ENCODE measurements around the gene SH3RF1. TPM values are rescaled to one million over a fixed set of nuclear protein-coding genes. Genes with fewer than 3 reads are reported as not detected.

Gene SH3RF1
- total RNA-seq, 2 experiments from 2014 or later = 0.54 to 0.87 TPM

DNA sequence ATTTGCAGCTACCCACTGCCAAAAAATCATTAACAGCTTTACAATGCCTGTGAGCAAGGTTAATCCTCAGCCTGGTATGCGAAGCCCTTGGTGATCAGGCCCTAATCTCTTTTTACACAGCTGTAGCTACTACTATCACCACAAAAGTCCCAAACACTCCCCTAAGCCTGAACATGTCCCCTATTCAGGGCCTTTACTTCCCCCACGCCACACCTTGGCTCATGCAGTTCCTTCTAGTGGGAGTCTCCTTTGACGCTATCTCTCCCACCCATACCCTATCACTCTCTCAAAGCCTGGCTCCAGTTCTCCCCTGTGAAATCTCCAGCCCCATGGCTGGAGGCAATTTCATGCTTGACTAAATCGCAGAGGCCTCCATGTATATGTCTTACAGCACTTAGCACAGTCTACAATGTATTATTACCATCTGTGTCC is 170.1 kb downstream of the SH3RF1 start:
- no peaks in the 10 kb centered on the region for H3K36me3 Mint-ChIP-seq
- H3K4me3 Mint-ChIP-seq = no peak overlapping the region
- H3K27me3 Mint-ChIP-seq = peaks cover 7% of the 10 kb centered on the region
- DNase-seq = no peak
- no peaks in the 10 kb centered on the region for H3K9me3 Mint-ChIP-seq
- no peak overlapping the region for H3K27ac Mint-ChIP-seq
- H3K4me1 Mint-ChIP-seq = peaks cover 2% of the 10 kb centered on the region

GRCh38 chr4:169099771-169100180 is 171.0 kb downstream of the SH3RF1 start:
- Mint-ChIP-seq H3K27me3 (peaks cover 7% of the 10 kb centered on the region), H3K27ac (no peak overlapping the region), H3K9me3 (no peaks in the 10 kb centered on the region), H3K4me1 (peaks cover 2% of the 10 kb centered on the region), H3K36me3 (no peaks in the 10 kb centered on the region), H3K4me3 (no peak overlapping the region)
- DNase-seq = no peak

DNA sequence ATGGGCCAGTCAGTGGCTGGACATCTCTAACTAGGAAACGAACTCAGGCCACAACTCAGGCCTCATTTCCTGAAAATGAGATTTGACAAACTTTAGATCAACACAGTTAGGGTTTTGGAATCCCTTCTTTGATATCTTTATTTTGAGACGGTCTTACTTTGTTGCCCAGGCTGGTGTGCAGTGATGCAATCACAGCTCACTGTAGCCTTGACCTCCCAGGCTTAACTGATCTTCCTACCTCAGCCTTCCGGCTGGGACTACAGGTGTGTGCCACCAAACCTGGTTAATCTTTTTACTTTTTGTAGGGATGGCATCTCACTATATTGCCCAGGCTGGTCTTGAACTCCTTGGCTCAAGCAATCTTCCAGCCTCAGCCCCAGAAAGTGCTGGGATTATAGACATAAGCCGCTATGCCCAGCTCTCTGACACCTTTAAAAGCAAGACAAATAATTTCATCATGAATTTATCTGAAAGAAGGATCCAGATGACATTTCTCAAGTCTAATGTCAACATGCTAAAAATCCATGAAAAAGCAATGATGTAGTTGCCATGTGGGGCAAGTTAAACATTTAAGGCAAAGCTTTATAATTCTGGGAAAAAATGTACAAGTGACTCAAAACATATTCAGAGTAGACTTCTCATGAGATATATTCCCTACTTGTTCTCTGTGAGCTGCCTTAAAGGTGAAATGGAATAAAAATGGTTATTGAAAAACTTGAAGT is 171.6 kb downstream of the SH3RF1 start:
- Mint-ChIP-seq H3K27ac (no peak overlapping the region), H3K9me3 (no peaks in the 10 kb centered on the region), H3K27me3 (peaks cover 7% of the 10 kb centered on the region), H3K4me1 (peaks cover 2% of the 10 kb centered on the region), H3K4me3 (no peak overlapping the region), H3K36me3 (no peaks in the 10 kb centered on the region)
- no peak for DNase-seq

GRCh38 chr4:169098532-169098931 is 172.2 kb downstream of the SH3RF1 start:
- Mint-ChIP-seq H3K4me1 (peaks cover 2% of the 10 kb centered on the region), H3K27ac (no peak overlapping the region), H3K27me3 (peaks cover 4% of the 10 kb centered on the region), H3K36me3 (no peaks in the 10 kb centered on the region), H3K4me3 (no peak overlapping the region), H3K9me3 (no peaks in the 10 kb centered on the region)
- DNase-seq = no peak

- H3K27me3 Mint-ChIP-seq = peaks cover 4% of the 10 kb centered on the region
- no peaks in the 10 kb centered on the region for H3K36me3 Mint-ChIP-seq
- DNase-seq = no peak
- no peaks in the 10 kb centered on the region for H3K9me3 Mint-ChIP-seq
- H3K27ac Mint-ChIP-seq = no peak overlapping the region
- no peak overlapping the region for H3K4me3 Mint-ChIP-seq
- peaks cover 2% of the 10 kb centered on the region for H3K4me1 Mint-ChIP-seq
Observed at GRCh38 chr4:169098054-169098497, 172.7 kb downstream of the SH3RF1 start.

- Mint-ChIP-seq H3K27ac (no peak overlapping the region), H3K27me3 (peaks cover 4% of the 10 kb centered on the region), H3K36me3 (no peaks in the 10 kb centered on the region), H3K4me3 (no peak overlapping the region), H3K9me3 (no peaks in the 10 kb centered on the region), H3K4me1 (peaks cover 2% of the 10 kb centered on the region)
- DNase-seq = no peak
Observed at GRCh38 chr4:169096221-169096620, 174.5 kb downstream of the SH3RF1 start.

GRCh38 chr4:169094656-169095231 is 176.0 kb downstream of the SH3RF1 start:
- Mint-ChIP-seq H3K36me3 (no peaks in the 10 kb centered on the region), H3K27ac (no peak overlapping the region), H3K9me3 (peaks cover 5% of the 10 kb centered on the region), H3K4me3 (no peak overlapping the region), H3K4me1 (peaks cover 2% of the 10 kb centered on the region), H3K27me3 (peaks cover 4% of the 10 kb centered on the region)
- DNase-seq = no peak

DNA sequence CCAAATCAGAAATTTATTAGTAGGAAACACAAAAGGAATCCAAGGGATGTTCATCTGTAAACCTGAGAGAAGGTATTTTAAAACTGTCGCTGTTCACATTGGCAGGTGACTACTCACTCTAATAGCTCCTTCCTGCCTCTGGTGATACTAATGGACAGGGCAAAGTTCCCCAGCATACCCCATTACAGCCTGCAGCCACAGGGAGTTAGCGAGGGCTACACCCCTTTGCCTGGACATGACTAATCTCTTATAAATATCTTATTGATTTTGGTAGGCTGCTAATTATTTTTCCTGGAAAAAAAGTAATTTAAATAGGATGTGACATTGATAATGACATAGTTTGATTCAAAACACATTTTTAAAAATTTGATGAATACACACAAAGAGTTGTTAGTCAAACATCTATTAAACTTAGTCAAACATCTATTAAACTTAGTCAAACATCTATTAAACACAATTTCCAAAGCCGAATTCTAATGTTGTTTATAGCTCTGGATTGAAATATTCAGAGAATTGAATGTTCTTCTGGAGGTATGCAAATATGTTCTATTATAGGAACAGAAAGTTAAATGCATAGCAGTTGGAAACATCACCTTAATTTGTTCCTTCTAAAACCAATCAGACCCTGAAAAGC is 177.8 kb downstream of the SH3RF1 start:
- Mint-ChIP-seq H3K27ac (no peak overlapping the region), H3K9me3 (peaks cover 7% of the 10 kb centered on the region), H3K4me3 (no peak overlapping the region), H3K27me3 (peaks cover 4% of the 10 kb centered on the region), H3K36me3 (no peaks in the 10 kb centered on the region), H3K4me1 (no peaks in the 10 kb centered on the region)
- no peak for DNase-seq

GRCh38 chr4:169090484-169091215 is 180.1 kb downstream of the SH3RF1 start:
- no peak overlapping the region for H3K4me3 Mint-ChIP-seq
- H3K9me3 Mint-ChIP-seq = peaks cover 7% of the 10 kb centered on the region
- H3K27me3 Mint-ChIP-seq = no peaks in the 10 kb centered on the region
- no peaks in the 10 kb centered on the region for H3K4me1 Mint-ChIP-seq
- H3K36me3 Mint-ChIP-seq = no peaks in the 10 kb centered on the region
- H3K27ac Mint-ChIP-seq = no peak overlapping the region
- no peak for DNase-seq

DNA sequence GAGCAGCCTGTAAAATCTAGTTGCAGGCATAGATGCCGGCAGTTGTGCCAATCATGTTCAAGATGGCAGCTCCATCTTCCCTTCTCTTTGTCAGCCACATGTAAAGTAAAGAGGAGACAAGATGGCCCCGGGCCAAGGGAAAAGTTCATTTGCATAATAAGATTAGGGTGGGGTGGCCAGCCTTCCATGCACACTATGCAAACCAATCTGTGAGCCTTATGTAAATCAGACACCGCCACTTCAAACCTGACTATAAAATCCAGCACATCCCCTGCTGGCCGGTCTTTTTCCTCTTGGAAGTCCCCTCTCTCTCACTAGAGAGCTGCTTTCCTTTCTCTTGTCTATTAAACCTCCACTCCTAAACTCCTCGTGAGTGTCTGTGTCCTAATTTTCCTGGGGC is 181.8 kb downstream of the SH3RF1 start:
- Mint-ChIP-seq H3K4me1 (no peaks in the 10 kb centered on the region), H3K9me3 (peaks cover 7% of the 10 kb centered on the region), H3K4me3 (no peak overlapping the region), H3K27me3 (no peaks in the 10 kb centered on the region), H3K36me3 (no peaks in the 10 kb centered on the region), H3K27ac (no peak overlapping the region)
- no peak for DNase-seq

GRCh38 chr4:169084954-169085353 is 185.8 kb downstream of the SH3RF1 start:
- Mint-ChIP-seq H3K4me1 (peaks cover 7% of the 10 kb centered on the region), H3K36me3 (no peaks in the 10 kb centered on the region), H3K4me3 (no peak overlapping the region), H3K27me3 (no peaks in the 10 kb centered on the region), H3K9me3 (peaks cover 2% of the 10 kb centered on the region), H3K27ac (no peak overlapping the region)
- no peak for DNase-seq

- no peak for DNase-seq
- H3K9me3 Mint-ChIP-seq = no peaks in the 10 kb centered on the region
- peaks cover 14% of the 10 kb centered on the region for H3K4me1 Mint-ChIP-seq
- H3K27ac Mint-ChIP-seq = no peak overlapping the region
- H3K36me3 Mint-ChIP-seq = no peaks in the 10 kb centered on the region
- H3K4me3 Mint-ChIP-seq = no peak overlapping the region
- H3K27me3 Mint-ChIP-seq = peaks cover 11% of the 10 kb centered on the region
Observed at GRCh38 chr4:169080981-169081380, 189.8 kb downstream of the SH3RF1 start.

DNA sequence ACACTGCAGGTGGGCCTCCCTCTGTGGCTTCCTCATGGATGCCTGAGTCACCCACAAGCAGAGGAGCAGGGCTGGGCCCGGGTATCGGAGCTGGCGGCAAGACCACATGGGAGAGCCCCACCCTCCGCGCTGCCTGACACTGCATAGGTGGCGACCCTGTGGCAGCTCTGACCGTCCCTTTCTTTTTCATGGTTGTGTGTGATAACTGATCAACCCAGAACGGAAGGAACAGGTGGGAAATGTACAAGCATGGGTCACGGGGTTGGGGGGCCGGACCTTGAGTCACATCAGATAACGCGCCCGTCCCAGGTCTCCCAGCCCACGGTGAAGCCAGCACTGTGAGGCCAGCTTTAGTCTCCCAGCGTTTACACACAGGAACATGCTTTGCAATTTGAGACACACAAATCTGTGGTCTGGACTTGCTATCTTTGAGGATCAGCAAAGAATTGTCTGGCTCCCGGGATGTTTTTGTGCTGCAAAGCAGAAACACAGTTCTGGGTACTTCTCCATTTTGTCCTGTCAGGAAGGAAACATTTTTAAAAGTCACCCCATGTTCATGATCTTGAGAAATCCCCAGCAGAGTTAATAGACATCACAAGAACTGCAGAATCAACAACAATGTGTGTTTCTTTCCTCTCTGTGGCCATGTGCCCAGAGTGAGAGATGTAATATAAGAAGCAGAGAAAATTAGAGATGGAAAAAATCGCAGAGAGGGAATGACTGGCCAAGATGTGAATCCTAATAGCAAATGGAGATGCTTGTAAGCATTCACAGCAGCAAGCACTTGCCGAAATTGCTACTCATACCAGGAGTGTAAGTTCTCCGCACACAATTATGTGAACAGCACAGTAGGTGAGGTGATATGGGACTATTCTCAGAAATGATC is 190.6 kb downstream of the SH3RF1 start:
- peaks cover 11% of the 10 kb centered on the region for H3K27me3 Mint-ChIP-seq
- H3K27ac Mint-ChIP-seq = no peak overlapping the region
- no peaks in the 10 kb centered on the region for H3K36me3 Mint-ChIP-seq
- peaks cover 14% of the 10 kb centered on the region for H3K4me1 Mint-ChIP-seq
- DNase-seq = peak; percentile 30
- peak overlapping the region; percentile 62 for H3K4me3 Mint-ChIP-seq
- H3K9me3 Mint-ChIP-seq = no peaks in the 10 kb centered on the region

- H3K36me3 Mint-ChIP-seq = no peaks in the 10 kb centered on the region
- no peak overlapping the region for H3K27ac Mint-ChIP-seq
- H3K4me1 Mint-ChIP-seq = no peaks in the 10 kb centered on the region
- no peaks in the 10 kb centered on the region for H3K9me3 Mint-ChIP-seq
- no peak for DNase-seq
- no peak overlapping the region for H3K4me3 Mint-ChIP-seq
- H3K27me3 Mint-ChIP-seq = peaks cover 4% of the 10 kb centered on the region
Observed at GRCh38 chr4:169074117-169074516, 196.6 kb downstream of the SH3RF1 start.
